Breast epithelium (tissue), 3 donors: ENCODE results near the gene ZFHX2.

Experiments used
- CTCF ChIP-seq, 3 donors: fragments of 450-650 bp; IDR thresholded peaks; one replicate each; pipeline ENCODE4 v1.5.1; 2016 to 2017; ENCODE audit warnings: antibody characterized with exemption in 3 of 3, mild to moderate bottlenecking in 3 of 3, moderate library complexity in 3 of 3
- POLR2AphosphoS5 ChIP-seq, 3 donors: sonication (generic); formaldehyde crosslinking; IDR thresholded peaks; one replicate each; pipeline ENCODE4 v1.6.1; 2017; ENCODE audit warnings: antibody characterized with exemption in 3 of 3

- TF ChIP-seq CTCF (IDR thresholded peaks at IDR 0.05), result no peak
- TF ChIP-seq POLR2AphosphoS5 (IDR thresholded peaks at IDR 0.05), result no peak
These were observed 2.9 kb downstream of the ZFHX2 start for GRCh38 chr14:23548351-23549318.
